K562 (cell line): Measurements from ENCODE around the gene UVRAG. TPM values are rescaled to one million over a fixed set of nuclear protein-coding genes. Genes with fewer than 3 reads are reported as not detected.

Experiments used
- ATAC-seq: fragments of 200-7000 bp; cut with Tn5 transposase; 3 replicates; pipeline ENCODE4 v1.9.1; 2020; ENCODE audit warnings: moderate library complexity
- BruUV-seq: library from RNA; stranded (reverse); fragments of 400-500 nt; replicated peaks from 2 replicates; lab custom pipeline; 2021; lab: Mats Ljungman, UMichigan
- CTCF ChIA-PET: fragments of 300-600 bp; formaldehyde crosslinking; extraction: SDS; loops from one replicate; lab custom pipeline; 2021; ENCODE audit warnings: low intra/inter-chr PET ratio; lab: Yijun Ruan, JAX
- POLR2A ChIA-PET: fragments of 300-600, 350-650 bp; sonication (Branson Sonifier 250); formaldehyde crosslinking; extraction: SDS; loops from one replicate; lab custom pipeline; 2021; ENCODE audit warnings: antibody characterized with exemption, inconsistent platforms; lab: Yijun Ruan, JAX
- DNase-seq, 4 experiments: peaks; one replicate each; pipeline versions ENCODE4 v3.0.0 to v3.0.0-alpha.2; 2011 to 2018; ENCODE audit warnings: low spot score in 3 of 4, mixed read lengths in 3 of 4; ENCODE audit errors: extremely low read depth in 1 of 4
- FAIRE-seq: peaks from 2 replicates; lab custom pipeline; 2011; peaks lifted over from hg19 to GRCh38; lab: Jason Lieb, UNC
- H2AFZ ChIP-seq: 2 replicates; pipeline ENCODE4 v1.6.0; 2011; ENCODE audit warnings: low read depth, low read length, control low read depth, inconsistent platforms
- H3K27ac ChIP-seq: fragments of 200-600 bp; 3 replicates; pipeline ENCODE4 v1.8.0; 2011; ENCODE audit warnings: low read depth, mild to moderate bottlenecking, control low read depth, inconsistent platforms, low read length, moderate library complexity, mixed read lengths; ENCODE audit errors: extremely low read depth
- H3K27me3 ChIP-seq, 2 experiments: fragments of 300-600 bp in 1 of 2; 2 replicates in 1 of 2; 3 replicates in 1 of 2; pipeline versions ENCODE4 v1.6.0 to v1.8.0; 2011; ENCODE audit warnings: inconsistent platforms in 2 of 2, low read length in 2 of 2, mild to moderate bottlenecking in 1 of 2, mixed read lengths in 1 of 2, moderate library complexity in 1 of 2; ENCODE audit not compliant: control insufficient read depth in 2 of 2, insufficient read depth in 2 of 2
- H3K36me3 ChIP-seq: fragments of 300-600 bp; 3 replicates; pipeline ENCODE4 v1.8.0; 2011; ENCODE audit warnings: mild to moderate bottlenecking, low read length, inconsistent platforms; ENCODE audit not compliant: control insufficient read depth, insufficient read depth
- H3K4me1 ChIP-seq, 2 experiments: fragments of 200-600 bp in 1 of 2; replicated peaks in 1 of 2; 2 replicates in 1 of 2; 3 replicates in 1 of 2; pipeline versions ENCODE4 v1.5.1 to v1.8.0; 2011; ENCODE audit warnings: inconsistent platforms in 2 of 2, low read length in 2 of 2, mild to moderate bottlenecking in 1 of 2, mixed read lengths in 1 of 2, moderate library complexity in 1 of 2; ENCODE audit not compliant: control insufficient read depth in 2 of 2, insufficient read depth in 2 of 2
- H3K4me2 ChIP-seq: 2 replicates; pipeline ENCODE4 v1.6.1; 2011; ENCODE audit warnings: low read length, control low read depth, inconsistent platforms, mixed read lengths; ENCODE audit not compliant: insufficient read depth
- H3K4me3 ChIP-seq: fragments of 200-600 bp; sonication (generic), shearing (Covaris generic); 2 replicates; pipeline ENCODE4 v1.5.1; 2016; ENCODE audit warnings: control low read depth, inconsistent platforms
- H3K79me2 ChIP-seq: fragments of 200-600 bp; 3 replicates; pipeline ENCODE4 v1.8.0; 2011; ENCODE audit warnings: low read length, inconsistent platforms; ENCODE audit not compliant: control insufficient read depth, insufficient read depth
- H3K9ac ChIP-seq, 2 experiments: 2 replicates each; pipeline versions ENCODE4 v1.6.0 to v1.6.1; 2011; ENCODE audit warnings: low read depth in 2 of 2, low read length in 2 of 2, control low read depth in 1 of 2, inconsistent platforms in 1 of 2, mild to moderate bottlenecking in 1 of 2, mixed read lengths in 1 of 2; ENCODE audit not compliant: insufficient read depth in 1 of 2
- H3K9me1 ChIP-seq: one replicate; pipeline ENCODE4 v1.6.0; 2011; ENCODE audit warnings: inconsistent platforms, mild to moderate bottlenecking, low read length, moderate library complexity; ENCODE audit not compliant: control insufficient read depth, insufficient read depth
- H3K9me3 ChIP-seq: replicated peaks from 2 replicates; pipeline ENCODE4 v1.5.1; 2011; ENCODE audit warnings: low read depth, low read length, inconsistent platforms; ENCODE audit not compliant: control insufficient read depth, insufficient read depth
- H4K20me1 ChIP-seq: replicated peaks from 2 replicates; pipeline ENCODE4 v1.6.1; 2011; ENCODE audit warnings: low read length, inconsistent platforms, mixed read lengths; ENCODE audit not compliant: control insufficient read depth, insufficient read depth
- BCOR ChIP-seq: fragments of 450-650 bp; IDR thresholded peaks from 2 replicates; pipeline ENCODE4 v1.6.1; 2016
- CREBBP ChIP-seq: IDR thresholded peaks from one replicate; pipeline ENCODE4 v1.6.1; 2012; ENCODE audit warnings: low read depth, mild to moderate bottlenecking, control low read depth, inconsistent platforms, low read length
- E2F1 ChIP-seq: sonication (generic); formaldehyde crosslinking; IDR thresholded peaks from 2 replicates; pipeline ENCODE4 v1.8.1; 2023; ENCODE audit warnings: mild to moderate bottlenecking, missing genetic modification reagents, moderate library complexity
- LCOR ChIP-seq: sonication (generic); formaldehyde crosslinking; IDR thresholded peaks from 2 replicates; pipeline ENCODE4 v1.8.0; 2022; ENCODE audit warnings: mild to moderate bottlenecking, missing genetic modification reagents
- NCOR1 ChIP-seq: fragments of 450-650 bp; IDR thresholded peaks from 2 replicates; pipeline ENCODE4 v1.6.1; 2016; ENCODE audit warnings: mild to moderate bottlenecking, moderate library complexity
- NONO ChIP-seq, 2 experiments: fragments of 200-400 bp in 1 of 2; fragments of 450-650 bp in 1 of 2; formaldehyde crosslinking in 1 of 2; IDR thresholded peaks; 2 replicates each; pipeline ENCODE4 v1.6.1; 2017; ENCODE audit warnings: low read depth in 2 of 2, mild to moderate bottlenecking in 2 of 2, moderate library complexity in 2 of 2, low read length in 1 of 2
- SIN3A ChIP-seq, 2 experiments: fragments of 150-350 bp in 1 of 2; IDR thresholded peaks; 2 replicates each; pipeline ENCODE4 v1.6.1; 2011 to 2016; ENCODE audit warnings: borderline replicate concordance in 2 of 2, low read depth in 2 of 2, low read length in 2 of 2, mild to moderate bottlenecking in 2 of 2, moderate library complexity in 2 of 2; ENCODE audit not compliant: control insufficient read depth in 1 of 2
- SRSF7 ChIP-seq: fragments of 200-400 bp; formaldehyde crosslinking; optimal IDR thresholded peaks from 2 replicates; pipeline ENCODE3; 2017; ENCODE audit warnings: mild to moderate bottlenecking, low read depth, low read length
- ZBTB9 ChIP-seq: fragments of 450-650 bp; formaldehyde crosslinking; IDR thresholded peaks from 2 replicates; pipeline ENCODE4 v1.4.0; 2020; ENCODE audit warnings: mild to moderate bottlenecking, moderate library complexity
- WGBS: fragments of 100-300 bp; shearing (Covaris generic); methylation state at CpG from one replicate; pipeline ENCODE4 v1.1.6; 2016; ENCODE audit warnings: low coverage, mixed read lengths; ENCODE audit not compliant: insufficient coverage; ENCODE audit errors: missing lambda C conversion rate; 5-methylcytosine and 5-hydroxymethylcytosine counted together
- in situ Hi-C: fragments of 300-500 bp; cut with MboI; formaldehyde crosslinking; loops from 4 replicates; pipeline ENCODE4 v1.15.0; 2018; ENCODE audit warnings: inconsistent platforms, mixed read lengths
- intact Hi-C: fragments of 100-400 bp; cut with micrococcal nuclease; formaldehyde crosslinking; loops from 2 replicates; pipeline ENCODE4 v1.14.2; 2022
- polyA plus RNA-seq, 8 experiments: library from polyadenylated mRNA; depleted of rRNA in 4 of 8; stranded (reverse) in 5 of 8; unstranded in 3 of 8; fragments of >200 nt; fragmentation: Nextera tagmentation in 2 of 8; fragmentation: Illumina TruSeq in 1 of 8; extraction: Ambion mirVana in 2 of 8; extraction: Trizol in 1 of 8; gene quantifications; 2 replicates each; pipeline versions ENCODE4 v1.2.1 to v1.2.3, GENCODE V29; 2011 to 2014; ENCODE audit warnings: inconsistent platforms in 1 of 8, missing spikeins in 1 of 8
- total RNA-seq, 7 experiments: library from RNA; depleted of rRNA in 6 of 7; stranded (reverse); fragments of >200 nt in 6 of 7; fragmentation: Illumina TruSeq in 2 of 7; extraction: Trizol in 2 of 7; gene quantifications; 2 replicates each; pipeline versions ENCODE4 v1.2.1 to v1.2.3, GENCODE V29; 2011 to 2021; ENCODE audit warnings: low replicate concordance in 1 of 7

UVRAG gene
- total and polyA plus RNA-seq, 9 of the 15 experiments (the other 6 are each of a cell fraction or from before 2014, with no cell fraction given), result 3.1 to 17.8 (median 12.4) TPM

- TF ChIP-seq NCOR1 (no peak), SRSF7 (no peak), NONO (IDR thresholded peaks at IDR 0.05; ENCODE audit: low read depth in 2 of 2, low read length in 1 of 2) (no peak), E2F1 (CRISPR knock-in tag) (no peak), BCOR (no peak), ZBTB9 (CRISPR knock-in tag) (no peak), LCOR (no peak), CREBBP (no peak)
These were observed 272.7 kb downstream of the UVRAG start (continued) for GRCh38 chr11:76087749-76088148.

- H3K36me3 ChIP-seq, result no peaks in the 10 kb centered on the region
- no peaks in the 10 kb centered on the region for H3K79me2 ChIP-seq
- WGBS, result 46% methylated on average over 3 of the region's 3 CpGs
- TF ChIP-seq SIN3A (IDR thresholded peaks at IDR 0.05; ENCODE audit: borderline replicate concordance in 2 of 2, control insufficient read depth in 1 of 2, low read depth in 2 of 2, low read length in 2 of 2), result no peak
- no peak for ATAC-seq
- no peaks in the 10 kb centered on the region for H3K9me3 ChIP-seq
- no peak overlapping the region for H3K4me2 ChIP-seq
- H3K9me1 ChIP-seq, result no peaks in the 10 kb centered on the region
- no TSS peak for BruUV-seq
- DNase-seq, result no peak
- in situ Hi-C loops, result no loop called here
- no peak overlapping the region for H3K4me3 ChIP-seq
- H2AFZ ChIP-seq, result no peak overlapping the region
- no peak for FAIRE-seq
- CTCF ChIA-PET, result no interaction called here
- H3K27me3 ChIP-seq, result no peaks in the 10 kb centered on the region
- POLR2A ChIA-PET, result interaction anchor here (1.5 kb wide), 1 partner anchor 12 kb away, joined by 4 read pairs; no protein-coding TSS in a partner anchor
- intact Hi-C loops, result no loop called here
- peaks cover 0 to 2% of the 10 kb centered on the region in 2 experiments; a peak in 1 of 5 replicates for H3K4me1 ChIP-seq
- H3K9ac ChIP-seq, result no peak overlapping the region
- H4K20me1 ChIP-seq, result no peaks in the 10 kb centered on the region
- H3K27ac ChIP-seq, result no peak overlapping the region
These were observed 273.5 kb downstream of the UVRAG start for GRCh38 chr11:76088511-76088910.
